RWPE2 (cell line): ENCODE data around the gene CPT1A.

Experiments
- ATAC-seq: fragments of 200-7000 bp; cut with Tn5 transposase; 3 replicates; pipeline ENCODE4 v1.9.1; 2021; ENCODE audit warnings: low read depth
- DNase-seq: peaks from one replicate; pipeline ENCODE4 v3.0.0-alpha.2; 2020; ENCODE audit warnings: low spot score
- H3K27ac ChIP-seq: fragments of 450-650 bp; 2 replicates; pipeline ENCODE4 v1.5.1; 2017; ENCODE audit warnings: mild to moderate bottlenecking; ENCODE audit not compliant: poor library complexity, severe bottlenecking
- H3K27me3 ChIP-seq: fragments of 250-450 bp; sonication (Bioruptor Pico); 2 replicates; pipeline ENCODE4 v1.5.1; 2021; ENCODE audit warnings: mild to moderate bottlenecking, moderate library complexity; ENCODE audit not compliant: insufficient read depth, poor library complexity, severe bottlenecking
- H3K36me3 ChIP-seq: fragments of 250-450 bp; sonication (Bioruptor Pico); 2 replicates; pipeline ENCODE4 v1.5.1; 2020; ENCODE audit warnings: low read depth, mild to moderate bottlenecking, moderate library complexity
- H3K4me1 ChIP-seq: fragments of 250-450 bp; sonication (Bioruptor Pico); 2 replicates; pipeline ENCODE4 v1.5.1; 2021; ENCODE audit warnings: mild to moderate bottlenecking, moderate library complexity; ENCODE audit not compliant: insufficient read depth, poor library complexity, severe bottlenecking
- H3K4me3 ChIP-seq: fragments of 250-450 bp; sonication (Bioruptor Pico); 2 replicates; pipeline ENCODE4 v1.5.1; 2021; ENCODE audit warnings: mild to moderate bottlenecking, moderate library complexity; ENCODE audit not compliant: severe bottlenecking
- H3K9me3 ChIP-seq: fragments of 250-450 bp; sonication (Bioruptor Pico); 2 replicates; pipeline ENCODE4 v1.5.1; 2021; ENCODE audit warnings: mild to moderate bottlenecking, moderate library complexity; ENCODE audit not compliant: severe bottlenecking
- TF ChIP-seq, protein P1 (sequence below): fragments of 450-650 bp; IDR thresholded peaks from one replicate; pipeline ENCODE4 v1.5.1; 2017; ENCODE audit warnings: mild to moderate bottlenecking, moderate library complexity; ENCODE audit not compliant: poor library complexity, severe bottlenecking

CPT1A gene

DNA sequence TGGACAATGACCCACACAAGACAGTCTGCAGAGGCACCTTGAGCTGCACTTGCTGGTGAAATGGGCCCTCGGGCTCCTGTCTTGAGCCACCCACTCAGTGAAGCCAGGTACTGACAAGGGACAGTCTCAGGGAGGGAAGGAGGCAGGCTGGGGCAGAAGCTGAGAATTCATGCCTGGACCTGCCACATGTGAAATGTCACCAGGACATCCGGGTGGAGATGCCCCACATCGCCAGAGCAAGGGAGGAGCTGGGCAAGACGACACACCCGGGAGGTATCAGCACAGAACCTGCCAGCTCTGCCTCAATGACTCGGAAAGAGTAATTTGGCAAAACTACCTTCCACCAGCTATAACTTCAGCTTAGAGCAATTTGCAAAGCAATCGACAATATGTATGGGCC, 23.5 kb downstream of the CPT1A start:
- peaks cover 8% of the 10 kb centered on the region for H3K4me1 ChIP-seq
- ATAC-seq (peak; percentile 48), DNase-seq (no peak)
- H3K27ac ChIP-seq = no peak overlapping the region
- H3K27me3 ChIP-seq = no peaks in the 10 kb centered on the region
- no peak overlapping the region for H3K4me3 ChIP-seq
- H3K9me3 ChIP-seq = no peaks in the 10 kb centered on the region
- H3K36me3 ChIP-seq = peaks cover 8% of the 10 kb centered on the region
- TF ChIP-seq, protein P1, sequence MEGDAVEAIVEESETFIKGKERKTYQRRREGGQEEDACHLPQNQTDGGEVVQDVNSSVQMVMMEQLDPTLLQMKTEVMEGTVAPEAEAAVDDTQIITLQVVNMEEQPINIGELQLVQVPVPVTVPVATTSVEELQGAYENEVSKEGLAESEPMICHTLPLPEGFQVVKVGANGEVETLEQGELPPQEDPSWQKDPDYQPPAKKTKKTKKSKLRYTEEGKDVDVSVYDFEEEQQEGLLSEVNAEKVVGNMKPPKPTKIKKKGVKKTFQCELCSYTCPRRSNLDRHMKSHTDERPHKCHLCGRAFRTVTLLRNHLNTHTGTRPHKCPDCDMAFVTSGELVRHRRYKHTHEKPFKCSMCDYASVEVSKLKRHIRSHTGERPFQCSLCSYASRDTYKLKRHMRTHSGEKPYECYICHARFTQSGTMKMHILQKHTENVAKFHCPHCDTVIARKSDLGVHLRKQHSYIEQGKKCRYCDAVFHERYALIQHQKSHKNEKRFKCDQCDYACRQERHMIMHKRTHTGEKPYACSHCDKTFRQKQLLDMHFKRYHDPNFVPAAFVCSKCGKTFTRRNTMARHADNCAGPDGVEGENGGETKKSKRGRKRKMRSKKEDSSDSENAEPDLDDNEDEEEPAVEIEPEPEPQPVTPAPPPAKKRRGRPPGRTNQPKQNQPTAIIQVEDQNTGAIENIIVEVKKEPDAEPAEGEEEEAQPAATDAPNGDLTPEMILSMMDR = no peak

DNA sequence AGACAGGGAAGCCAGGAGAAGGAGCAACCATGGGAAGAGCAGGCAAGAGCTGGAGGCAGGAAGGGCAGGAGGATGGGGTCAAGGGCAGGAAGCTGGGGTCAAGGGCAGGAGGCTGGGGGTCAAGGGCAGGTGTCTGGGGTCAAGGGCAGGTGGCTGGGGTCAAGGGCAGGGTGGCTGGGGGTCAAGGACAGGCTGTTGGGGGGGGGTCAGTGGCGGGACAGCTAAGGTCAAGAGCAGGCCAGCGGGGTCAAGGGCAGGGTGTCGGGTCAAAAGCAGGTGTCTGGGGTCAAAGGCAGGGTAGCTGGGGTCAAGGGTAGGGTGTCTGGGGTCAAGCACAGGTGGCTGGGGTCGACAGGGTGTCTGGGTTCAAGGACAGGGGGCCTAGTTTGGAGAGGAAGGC, 24.2 kb downstream of the CPT1A start:
- no peak overlapping the region for H3K4me3 ChIP-seq
- no peaks in the 10 kb centered on the region for H3K27me3 ChIP-seq
- no peak overlapping the region for H3K27ac ChIP-seq
- TF ChIP-seq, protein P1 = no peak
- ATAC-seq = no peak
- no peak for DNase-seq
- peaks cover 8% of the 10 kb centered on the region for H3K4me1 ChIP-seq
- no peaks in the 10 kb centered on the region for H3K9me3 ChIP-seq
- H3K36me3 ChIP-seq = peaks cover 8% of the 10 kb centered on the region

DNA sequence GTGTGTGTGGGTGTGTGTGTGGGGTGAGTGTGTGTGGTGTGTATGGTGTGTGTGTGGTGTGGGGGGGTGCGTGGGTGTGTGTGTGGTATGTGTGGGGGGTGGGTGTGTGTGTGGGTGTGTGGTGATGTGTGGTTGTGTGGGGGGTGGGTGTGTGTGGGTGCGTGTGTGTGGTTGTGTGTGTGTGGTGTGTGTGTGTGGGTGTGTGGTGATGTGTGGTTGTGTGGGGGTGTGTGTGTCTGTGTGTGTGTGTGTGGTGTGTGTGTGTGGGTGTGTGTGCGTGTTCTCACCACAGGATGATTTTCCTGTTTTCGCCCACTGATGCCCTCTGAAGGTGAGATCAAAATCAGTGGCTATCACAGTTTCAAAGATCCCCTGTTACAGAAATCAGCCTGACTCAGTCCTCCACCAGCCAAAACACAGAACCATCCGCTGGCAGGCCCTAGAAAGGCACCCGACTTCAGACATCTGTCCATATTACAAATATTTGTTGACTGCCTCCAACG, 24.7 kb downstream of the CPT1A start:
- TF ChIP-seq, protein P1 = no peak
- Histone ChIP-seq H3K4me3 (no peak overlapping the region), H3K9me3 (no peaks in the 10 kb centered on the region), H3K4me1 (peaks cover 8% of the 10 kb centered on the region), H3K36me3 (peaks cover 13% of the 10 kb centered on the region), H3K27me3 (no peaks in the 10 kb centered on the region), H3K27ac (no peak overlapping the region)
- DNase-seq = no peak
- no peak for ATAC-seq

DNA sequence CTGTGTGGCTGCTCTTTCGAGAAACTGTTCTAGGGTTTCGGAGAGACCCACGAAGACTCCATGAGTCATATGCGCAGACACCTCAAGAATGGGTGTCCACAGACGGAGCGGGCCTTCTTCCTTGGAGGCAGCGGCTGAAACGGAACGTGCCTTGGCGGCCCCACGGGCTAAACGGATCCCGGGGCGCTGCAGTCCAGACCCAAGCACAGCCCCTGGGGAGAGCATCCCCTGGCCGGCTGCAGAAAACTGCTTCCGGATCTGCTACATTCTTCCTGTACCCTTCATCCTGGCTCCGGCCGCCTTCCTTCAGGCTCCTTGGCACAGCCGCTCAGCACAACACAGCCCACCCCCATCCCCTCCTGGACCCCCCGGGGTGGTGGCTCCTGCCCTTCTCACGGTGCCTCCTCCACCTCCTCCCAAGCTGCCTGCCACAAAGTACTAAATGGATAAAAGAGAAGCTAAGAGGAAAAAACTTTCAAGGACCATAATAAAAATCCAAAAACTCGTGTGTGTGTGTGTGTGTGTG, 25.4 kb downstream of the CPT1A start:
- H3K9me3 ChIP-seq = no peaks in the 10 kb centered on the region
- no peak overlapping the region for H3K27ac ChIP-seq
- TF ChIP-seq, protein P1 = no peak
- H3K4me3 ChIP-seq = no peak overlapping the region
- H3K27me3 ChIP-seq = no peaks in the 10 kb centered on the region
- H3K36me3 ChIP-seq = peaks cover 15% of the 10 kb centered on the region
- H3K4me1 ChIP-seq = peaks cover 8% of the 10 kb centered on the region
- ATAC-seq = no peak
- no peak for DNase-seq

DNA sequence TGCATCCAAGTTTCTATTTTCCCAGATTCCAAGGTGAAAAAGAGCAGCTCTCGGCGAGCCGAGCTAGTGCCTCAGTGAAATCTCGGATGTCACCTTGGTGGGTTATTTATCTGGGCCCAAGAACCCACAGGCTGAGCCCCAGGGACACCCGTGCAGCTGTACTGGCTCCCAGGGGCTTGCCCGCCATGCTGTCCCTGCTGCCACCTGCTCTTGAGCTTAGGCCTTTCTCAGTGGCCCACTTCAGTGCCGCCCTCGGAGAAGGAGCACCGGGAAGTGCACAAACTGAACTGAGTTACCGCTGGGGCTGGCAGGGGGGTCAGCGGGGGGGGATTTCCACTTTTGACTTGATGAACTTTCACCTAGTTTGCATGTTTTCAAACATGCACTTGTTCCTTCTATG, 27.9 kb downstream of the CPT1A start:
- H3K4me3 ChIP-seq = no peak overlapping the region
- DNase-seq = no peak
- TF ChIP-seq, protein P1 = no peak
- no peaks in the 10 kb centered on the region for H3K27me3 ChIP-seq
- ATAC-seq = no peak
- H3K36me3 ChIP-seq = peaks cover 19% of the 10 kb centered on the region
- H3K9me3 ChIP-seq = no peaks in the 10 kb centered on the region
- no peak overlapping the region for H3K27ac ChIP-seq
- peaks cover 8% of the 10 kb centered on the region for H3K4me1 ChIP-seq
